Activated CD4-positive, alpha-beta T cell treated with anti-CD3 and anti-CD28 coated beads for 24 hours (primary cell): ENCODE data around the gene GET4.

Source experiments
- DNase-seq, 2 donors: peaks; one replicate each; pipeline ENCODE4 v3.0.0-alpha.2; 2020; ENCODE audit warnings: low read depth in 2 of 2

Gene GET4

GRCh38 chr7:885893-886625 lies 9.7 kb downstream of the GET4 start:
- DNase-seq = no peak

GRCh38 chr7:886626-887487 lies 10.5 kb downstream of the GET4 start:
- no peak for DNase-seq

DNA sequence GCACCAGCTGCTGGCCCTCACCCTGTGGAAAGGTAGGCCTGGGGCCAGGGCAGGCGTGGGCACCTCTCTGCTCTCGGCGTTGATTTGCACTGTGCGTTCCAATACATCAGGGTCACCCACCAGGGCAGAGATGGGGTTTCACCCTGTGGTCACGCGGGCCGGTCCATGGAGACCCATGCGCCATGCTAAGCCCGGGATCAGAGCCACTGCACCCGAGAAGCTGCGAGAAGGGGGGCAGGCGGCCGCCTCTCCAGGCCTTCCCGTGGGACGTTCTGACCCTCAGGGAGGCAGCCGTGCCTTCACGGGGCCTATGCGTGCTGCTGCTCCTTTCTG lies 11.1 kb downstream of the GET4 start:
- no peak for DNase-seq

GRCh38 chr7:888081-889024 lies 12.0 kb downstream of the GET4 start:
- no peak for DNase-seq

DNA sequence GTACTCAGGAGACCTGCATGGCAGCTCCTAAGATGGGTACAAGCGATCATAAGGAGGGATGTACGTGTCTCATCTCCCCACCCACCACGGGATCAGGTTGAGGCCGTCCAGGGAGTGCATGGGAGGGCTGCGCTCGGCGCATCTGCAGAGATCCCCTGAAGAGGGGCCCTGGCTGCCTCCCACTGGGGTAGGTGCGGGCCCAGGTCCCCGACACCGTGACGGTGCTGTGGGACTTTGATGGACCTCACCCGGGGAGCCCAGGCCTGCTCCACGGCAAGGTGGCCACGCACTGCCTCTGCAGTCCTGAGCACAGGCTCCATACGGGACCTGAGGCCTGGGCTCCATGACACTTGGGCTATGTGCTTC lies 12.7 kb downstream of the GET4 start:
- no peak for DNase-seq

- DNase-seq = no peak
Observed at GRCh38 chr7:889391-889790, 13.0 kb downstream of the GET4 start.

GRCh38 chr7:890868-891267 lies 14.5 kb downstream of the GET4 start:
- DNase-seq = no peak

GRCh38 chr7:891291-891690 lies 14.9 kb downstream of the GET4 start:
- no peak for DNase-seq

DNA sequence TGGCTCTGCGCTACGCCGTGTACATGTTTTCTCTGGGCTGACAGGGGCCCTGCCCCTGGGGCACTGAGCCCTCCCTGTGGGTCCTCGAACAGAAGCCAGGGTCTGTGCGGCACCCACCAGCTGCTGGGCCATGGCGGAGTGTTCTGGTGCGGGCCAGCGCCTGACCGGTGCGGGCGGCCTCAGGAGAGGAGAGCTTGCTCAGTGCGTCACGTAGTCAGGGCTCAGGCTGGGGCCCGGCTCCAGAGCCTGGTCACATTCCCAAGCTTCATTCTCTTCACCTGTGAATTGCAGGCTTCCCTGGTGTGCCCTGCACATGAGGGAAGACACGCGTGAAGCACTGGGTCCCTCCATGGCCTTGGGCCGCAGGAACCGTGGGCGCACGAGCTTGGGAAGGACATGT lies 15.5 kb downstream of the GET4 start:
- no peak for DNase-seq

DNA sequence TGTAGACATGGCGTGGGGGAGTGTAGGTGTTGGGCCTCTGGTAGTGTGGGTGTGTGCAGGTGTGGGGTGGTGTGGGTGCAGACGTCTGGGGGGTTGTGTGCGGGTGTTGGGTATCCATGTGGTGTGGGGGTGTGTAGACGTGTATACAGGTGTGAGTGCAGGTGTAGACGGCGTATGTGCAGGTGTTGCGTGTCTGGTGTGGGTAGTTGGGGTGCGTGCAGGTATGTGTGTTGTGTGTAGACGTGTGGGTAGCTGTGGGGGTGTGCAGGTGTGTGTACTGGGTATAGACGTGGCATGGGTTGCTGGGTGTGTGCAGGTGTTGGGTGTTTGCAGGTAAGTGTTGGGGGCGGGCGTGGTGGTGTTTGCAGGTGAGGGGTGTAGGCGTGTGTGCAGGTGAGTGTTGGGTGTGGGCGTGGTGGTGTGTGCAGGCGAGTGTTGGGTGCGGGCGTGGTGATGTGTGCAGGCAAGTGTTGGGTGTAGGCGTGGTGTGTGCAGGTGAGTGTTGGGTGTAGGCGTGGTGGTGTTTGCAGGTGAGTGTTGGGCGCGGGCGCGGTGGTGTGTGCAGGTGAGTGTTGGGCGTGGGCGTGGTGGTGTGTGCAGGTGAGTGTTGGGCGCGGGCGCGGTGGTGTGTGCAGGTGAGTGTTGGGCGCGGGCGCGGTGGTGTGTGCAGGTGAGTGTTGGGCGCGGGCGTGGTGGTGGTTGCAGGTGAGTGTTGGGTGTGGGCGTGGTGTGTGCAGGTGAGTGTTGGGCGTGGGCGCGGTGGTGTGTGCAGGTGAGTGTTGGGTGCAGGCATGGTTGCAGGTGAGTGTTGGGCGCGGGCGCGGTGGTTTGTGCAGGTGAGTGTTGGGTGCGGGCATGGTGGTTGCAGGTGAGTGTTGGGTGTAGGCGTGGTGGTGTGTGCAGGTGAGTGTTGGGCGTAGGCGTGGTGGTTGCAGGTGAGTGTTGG lies 16.6 kb downstream of the GET4 start:
- DNase-seq = no peak

DNA sequence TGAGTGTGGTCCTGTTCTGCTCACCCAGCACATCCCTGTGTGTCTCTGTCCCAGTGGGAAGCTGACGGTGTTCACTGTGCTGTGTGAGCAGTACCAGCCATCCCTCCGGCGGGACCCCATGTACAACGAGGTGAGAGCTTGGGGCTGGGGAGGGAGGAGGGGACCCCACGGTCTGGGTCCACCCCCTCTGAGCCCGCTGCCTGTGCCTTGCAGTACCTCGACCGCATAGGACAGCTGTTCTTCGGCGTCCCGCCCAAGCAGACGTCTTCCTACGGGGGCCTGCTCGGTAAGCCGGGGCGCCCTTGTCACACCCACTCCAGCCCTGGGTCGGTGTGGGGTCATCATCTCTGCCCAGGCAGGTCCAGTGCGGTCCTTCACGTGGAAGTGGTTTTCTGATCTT lies 17.3 kb downstream of the GET4 start:
- DNase-seq = no peak

DNA sequence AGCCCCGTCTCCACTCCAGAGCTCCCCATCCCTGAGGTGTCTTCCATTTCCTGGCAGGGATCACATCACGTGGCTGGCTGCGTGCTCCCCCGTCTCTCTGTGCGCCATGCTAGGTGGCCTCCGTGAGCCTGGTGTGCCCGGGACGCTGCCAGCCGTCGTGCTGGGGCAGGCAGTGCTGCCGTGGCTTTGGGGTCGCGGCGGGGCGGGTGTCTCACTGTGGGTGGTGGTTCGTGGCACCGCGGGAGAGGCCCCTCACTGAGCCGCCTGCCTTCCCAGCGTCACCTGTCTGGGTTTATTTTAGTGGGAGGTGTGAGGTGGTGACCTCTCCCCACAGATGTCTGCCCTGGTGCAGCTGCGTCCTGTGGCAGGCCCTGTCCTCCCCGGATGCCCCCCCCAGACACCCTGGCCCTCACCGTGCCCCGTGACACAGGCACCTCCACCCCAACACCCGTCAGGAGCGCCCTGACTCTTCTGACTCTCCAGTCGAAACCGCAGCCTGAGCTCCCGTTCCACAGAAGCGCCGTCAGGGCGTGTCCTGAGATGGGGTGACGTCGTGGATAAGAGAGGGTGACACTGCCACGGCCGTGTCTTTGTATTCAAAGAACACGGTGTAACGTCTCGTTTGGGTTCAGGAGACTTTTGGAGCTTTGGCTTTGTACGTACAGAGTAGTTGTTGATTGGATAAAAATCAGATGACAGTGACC lies 18.0 kb downstream of the GET4 start:
- DNase-seq = no peak

DNA sequence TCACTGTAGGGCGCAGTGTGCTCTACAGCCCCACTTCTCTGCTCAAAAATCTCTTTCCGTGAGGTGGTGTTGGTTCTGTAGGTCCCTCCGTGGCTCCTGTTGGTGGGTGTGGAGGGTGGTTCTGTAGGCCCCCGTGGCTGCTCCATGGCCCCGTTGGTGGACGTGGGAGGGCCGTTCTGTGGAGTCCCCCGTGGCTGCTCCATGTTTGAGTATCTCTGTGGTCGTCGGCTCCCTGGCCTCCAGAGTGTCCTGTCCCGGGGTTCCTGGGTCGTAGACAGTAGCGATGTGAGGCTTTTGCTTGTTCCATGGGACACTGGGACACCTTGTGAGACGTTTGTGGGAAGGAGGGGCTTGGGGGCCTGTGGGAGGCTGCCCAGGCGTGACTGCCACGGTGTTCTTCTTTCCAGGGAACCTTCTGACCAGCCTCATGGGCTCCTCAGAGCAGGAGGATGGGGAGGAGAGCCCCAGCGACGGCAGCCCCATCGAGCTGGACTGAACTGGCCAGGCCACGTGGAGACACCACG lies 18.6 kb downstream of the GET4 start:
- no peak for DNase-seq

GRCh38 chr7:895451-896052 lies 19.2 kb downstream of the GET4 start:
- no peak for DNase-seq

GRCh38 chr7:896346-897075 lies 20.2 kb downstream of the GET4 start:
- DNase-seq = no peak

- DNase-seq = no peak
Observed at GRCh38 chr7:897086-897485, 20.7 kb downstream of the GET4 start.

GRCh38 chr7:897771-898376 lies 21.5 kb downstream of the GET4 start:
- DNase-seq = no peak

DNA sequence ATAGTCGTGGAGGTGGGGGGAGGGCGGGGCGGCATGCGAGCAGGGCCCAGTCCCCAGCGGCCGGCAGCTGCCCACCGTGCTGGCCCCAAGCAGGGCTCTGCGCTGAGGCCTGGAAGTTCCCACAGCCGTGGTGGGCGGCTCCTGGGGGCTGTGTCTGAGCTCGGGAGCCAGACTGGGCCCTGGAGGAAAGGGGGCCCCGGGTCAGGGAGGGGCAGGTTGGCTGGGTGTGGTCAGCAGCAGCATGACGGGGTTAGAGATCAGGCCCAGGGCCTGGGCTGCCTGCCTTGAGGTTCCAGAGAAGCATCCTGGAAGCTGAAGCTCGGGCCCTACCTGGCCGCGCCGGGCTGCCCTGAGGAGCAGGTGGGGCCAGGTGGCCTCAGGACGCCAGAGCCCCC lies 22.1 kb downstream of the GET4 start:
- no peak for DNase-seq
